ENCODE measurements around the gene JAG2.

- TF ChIP-seq POLR2A (IDR thresholded peaks at IDR 0.05) (no peak), CTCF (IDR thresholded peaks at IDR 0.05) (no peak)
Measured at GRCh38 chr14:105108516-105108864, 60.1 kb downstream of the JAG2 start.
